GM23248 (cell line): ENCODE data around the gene ZMPSTE24. TPM values are rescaled to one million over a fixed set of nuclear protein-coding genes. Genes with fewer than 3 reads are reported as not detected.

Experiments
- DNase-seq: peaks from one replicate; pipeline ENCODE4 v3.0.0-alpha.2; 2015
- H2AFZ ChIP-seq: fragments of 200-600 bp; sonication (generic); 2 replicates; pipeline ENCODE4 v1.6.1; 2016; ENCODE audit warnings: antibody characterized with exemption
- H3F3A ChIP-seq: fragments of 200-600 bp; sonication (generic); 2 replicates; pipeline ENCODE4 v1.6.1; 2016; ENCODE audit warnings: mild to moderate bottlenecking, antibody characterized with exemption, mixed run types; ENCODE audit not compliant: insufficient read depth
- H3K27ac ChIP-seq: fragments of 200-600 bp; sonication (generic); 2 replicates; pipeline ENCODE4 v1.5.1; 2016; ENCODE audit warnings: mild to moderate bottlenecking
- H3K27me3 ChIP-seq: fragments of 200-600 bp; sonication (generic); replicated peaks from 2 replicates; pipeline ENCODE4 v1.6.1; 2016; ENCODE audit warnings: mild to moderate bottlenecking; ENCODE audit not compliant: insufficient read depth
- H3K36me3 ChIP-seq: fragments of 200-600 bp; sonication (generic); 2 replicates; pipeline ENCODE4 v1.6.1; 2016; ENCODE audit warnings: low read depth, mild to moderate bottlenecking
- H3K4me1 ChIP-seq: fragments of 200-600 bp; sonication (generic); 2 replicates; pipeline ENCODE4 v1.6.1; 2016; ENCODE audit warnings: mild to moderate bottlenecking; ENCODE audit not compliant: insufficient read depth
- H3K4me2 ChIP-seq: fragments of 200-600 bp; sonication (generic); one replicate; pipeline ENCODE4 v1.6.1; 2016; ENCODE audit warnings: mild to moderate bottlenecking; ENCODE audit not compliant: unreplicated experiment
- H3K4me3 ChIP-seq: fragments of 200-600 bp; sonication (generic); 2 replicates; pipeline ENCODE4 v1.5.1; 2016; ENCODE audit warnings: mild to moderate bottlenecking
- H3K79me2 ChIP-seq: fragments of 200-600 bp; sonication (generic); 2 replicates; pipeline ENCODE4 v1.6.1; 2016; ENCODE audit warnings: mild to moderate bottlenecking; ENCODE audit not compliant: insufficient read depth
- H3K9ac ChIP-seq: fragments of 200-600 bp; sonication (generic); 2 replicates; pipeline ENCODE4 v1.6.1; 2016; ENCODE audit warnings: mild to moderate bottlenecking
- H3K9me2 ChIP-seq: fragments of 200-600 bp; sonication (generic); 2 replicates; pipeline ENCODE4 v1.6.1; 2016; ENCODE audit warnings: mixed run types, mild to moderate bottlenecking, moderate library complexity; ENCODE audit not compliant: insufficient read depth
- H3K9me3 ChIP-seq: fragments of 200-600 bp; sonication (generic); one replicate; pipeline ENCODE4 v1.6.1; 2017; ENCODE audit warnings: low read depth
- H4K20me1 ChIP-seq: fragments of 200-600 bp; sonication (generic); 2 replicates; pipeline ENCODE4 v1.6.0; 2016; ENCODE audit not compliant: insufficient read depth
- EZH2 ChIP-seq: fragments of 200-600 bp; sonication (generic); IDR thresholded peaks from 2 replicates; pipeline ENCODE4 v1.6.1; 2018; ENCODE audit warnings: antibody characterized with exemption, mild to moderate bottlenecking; ENCODE audit not compliant: insufficient read depth, poor library complexity, severe bottlenecking
- EZH2phosphoT487 ChIP-seq: fragments of 200-600 bp; sonication (generic); IDR thresholded peaks from 2 replicates; pipeline ENCODE4 v1.6.1; 2018; ENCODE audit warnings: antibody characterized with exemption, moderate library complexity, mild to moderate bottlenecking, low read depth; ENCODE audit not compliant: insufficient read depth
- WGBS, 2 experiments: methylation state at CpG; one replicate each; pipeline ENCODE4 v1.1.6; 2015 to 2017; ENCODE audit warnings: low lambda C conversion rate in 2 of 2, low coverage in 1 of 2; ENCODE audit errors: missing lambda C conversion rate in 2 of 2; 5-methylcytosine and 5-hydroxymethylcytosine counted together
- in situ Hi-C: fragments of 300-500 bp; cut with MboI; formaldehyde crosslinking; loops from 2 replicates; pipeline ENCODE4 v1.15.0; 2020
- polyA plus RNA-seq: library from polyadenylated mRNA; unstranded; fragments of >200 nt; fragmentation: Nextera tagmentation; extraction: Ambion mirVana; gene quantifications from 2 replicates; pipeline ENCODE4 v1.2.1, GENCODE V29; 2016
- total RNA-seq: library from RNA; depleted of rRNA; stranded (reverse); fragments of >200 nt; shearing (Covaris generic); gene quantifications from 2 replicates; pipeline ENCODE4 v1.2.3, GENCODE V29; 2014

ZMPSTE24 gene
- total and polyA plus RNA-seq, 2 experiments from 2014 or later: 63.2 to 79.9 TPM

GRCh38 chr1:40309374-40310128 lies 51.5 kb downstream of the ZMPSTE24 start:
- H3F3A ChIP-seq: no peaks in the 10 kb centered on the region
- H3K4me2 ChIP-seq: no peak overlapping the region
- no peaks in the 10 kb centered on the region for H3K79me2 ChIP-seq
- peaks cover 4% of the 10 kb centered on the region; the same call in 1 of the 2 replicates for H3K4me1 ChIP-seq
- no peak for DNase-seq
- no peaks in the 10 kb centered on the region for H3K9me3 ChIP-seq
- TF ChIP-seq EZH2phosphoT487: no peak
- no peak for TF ChIP-seq EZH2
- WGBS, 2 experiments: 80 to 85% methylated on average over 7 to 8 of the region's 8 CpGs
- no peak overlapping the region for H3K27ac ChIP-seq
- no peaks in the 10 kb centered on the region for H4K20me1 ChIP-seq
- H3K9me2 ChIP-seq: no peaks in the 10 kb centered on the region
- H2AFZ ChIP-seq: no peak overlapping the region
- no peak overlapping the region for H3K9ac ChIP-seq
- in situ Hi-C loops: no loop called here
- H3K27me3 ChIP-seq: no peaks in the 10 kb centered on the region
- no peaks in the 10 kb centered on the region for H3K36me3 ChIP-seq
- no peak overlapping the region for H3K4me3 ChIP-seq

- no peaks in the 10 kb centered on the region for H3K27me3 ChIP-seq
- no peak overlapping the region for H3K4me3 ChIP-seq
- H3F3A ChIP-seq: no peaks in the 10 kb centered on the region
- H2AFZ ChIP-seq: no peak overlapping the region
- TF ChIP-seq EZH2phosphoT487: no peak
- no peak for TF ChIP-seq EZH2
- in situ Hi-C loops: no loop called here
- no peaks in the 10 kb centered on the region for H3K36me3 ChIP-seq
- no peak overlapping the region for H3K9ac ChIP-seq
- H3K79me2 ChIP-seq: no peaks in the 10 kb centered on the region
- no peak overlapping the region for H3K4me2 ChIP-seq
- no peak overlapping the region for H3K27ac ChIP-seq
- WGBS, 2 experiments: 77% methylated on average over 2 of the region's 2 CpGs
- peaks cover 8% of the 10 kb centered on the region for H3K4me1 ChIP-seq
- no peaks in the 10 kb centered on the region for H3K9me2 ChIP-seq
- H3K9me3 ChIP-seq: no peaks in the 10 kb centered on the region
- DNase-seq: no peak
- H4K20me1 ChIP-seq: no peaks in the 10 kb centered on the region
These were observed 52.1 kb downstream of the ZMPSTE24 start for GRCh38 chr1:40310129-40310461.

GRCh38 chr1:40310983-40311642 lies 53.1 kb downstream of the ZMPSTE24 start:
- Histone ChIP-seq H3K9me2 (no peaks in the 10 kb centered on the region), H3K9ac (no peak overlapping the region), H3K36me3 (no peaks in the 10 kb centered on the region), H4K20me1 (no peaks in the 10 kb centered on the region), H3K4me3 (no peak overlapping the region), H3K4me1 (peaks cover 8% of the 10 kb centered on the region), H3K27me3 (no peaks in the 10 kb centered on the region; the same call in 1 of the 2 replicates), H3K9me3 (no peaks in the 10 kb centered on the region), H3K79me2 (no peaks in the 10 kb centered on the region), H3K4me2 (no peak overlapping the region), H2AFZ (no peak overlapping the region), H3K27ac (no peak overlapping the region), H3F3A (no peaks in the 10 kb centered on the region)
- in situ Hi-C loops: no loop called here
- 71 to 75% methylated on average over 10 to 22 of the region's 22 CpGs for WGBS, 2 experiments
- DNase-seq: no peak
- no peak for TF ChIP-seq EZH2
- TF ChIP-seq EZH2phosphoT487: no peak

- peaks cover 5% of the 10 kb centered on the region for H3K27me3 ChIP-seq
- H3K9me3 ChIP-seq: no peaks in the 10 kb centered on the region
- no peak overlapping the region for H3K4me2 ChIP-seq
- no peak overlapping the region for H3K4me3 ChIP-seq
- in situ Hi-C loops: no loop called here
- 64 to 80% methylated on average over 5 of the region's 5 CpGs for WGBS, 2 experiments
- no peak overlapping the region for H3K27ac ChIP-seq
- TF ChIP-seq EZH2 (no peak), EZH2phosphoT487 (no peak)
- H3K36me3 ChIP-seq: no peaks in the 10 kb centered on the region
- H3K9ac ChIP-seq: no peak overlapping the region
- no peak for DNase-seq
- no peaks in the 10 kb centered on the region for H3F3A ChIP-seq
- no peaks in the 10 kb centered on the region for H3K9me2 ChIP-seq
- H4K20me1 ChIP-seq: no peaks in the 10 kb centered on the region
- no peaks in the 10 kb centered on the region for H3K79me2 ChIP-seq
- H2AFZ ChIP-seq: no peak overlapping the region
- peaks cover 8% of the 10 kb centered on the region for H3K4me1 ChIP-seq
These were observed 53.7 kb downstream of the ZMPSTE24 start for GRCh38 chr1:40311692-40312091.
